DMS79 treated with DMSO at 0.1 percent for 48 hours (cell line): ENCODE results near the gene LILRB3.
"Not testable (repeated sequence)": the region's sequence is repeated elsewhere in the genome, so short reads cannot be mapped to it uniquely, and the experiment has no call there.

Source experiments
- DNase-seq: peaks from one replicate; lab custom pipeline; 2025; lab: John Stamatoyannopoulos, UW

LILRB3 gene

GRCh38 chr19:54222474-54223276 is at the start of gene LILRB3:
TSS of gene LILRB3 (minus strand) at chr19:54223007. CDS start at chr19:54222976, 31 bp downstream.
- DNase-seq: not testable (repeated sequence)

- DNase-seq: not testable (repeated sequence)
Observed at GRCh38 chr19:54272181-54272580, 49.4 kb upstream of the LILRB3 start.

- DNase-seq: not testable (repeated sequence)
Observed at GRCh38 chr19:54271587-54271986, 48.8 kb upstream of the LILRB3 start.

- no peak for DNase-seq
Observed at GRCh38 chr19:54271106-54271505, 48.3 kb upstream of the LILRB3 start.

- DNase-seq: no peak
Observed at GRCh38 chr19:54268936-54269335, 46.1 kb upstream of the LILRB3 start.

- DNase-seq: peak; percentile 32
Observed at GRCh38 chr19:54266133-54266532, 43.3 kb upstream of the LILRB3 start.

GRCh38 chr19:54262470-54262869 is 39.7 kb upstream of the LILRB3 start:
- no peak for DNase-seq

- no peak for DNase-seq
Observed at GRCh38 chr19:54262066-54262465, 39.3 kb upstream of the LILRB3 start.

- no peak for DNase-seq
Observed at GRCh38 chr19:54257116-54257480, 34.3 kb upstream of the LILRB3 start, which contains the start of gene LILRB5. TSS of gene LILRB5 (minus strand) at chr19:54257273. CDS start at chr19:54257193, 80 bp downstream.

GRCh38 chr19:54256250-54257115 is 33.7 kb upstream of the LILRB3 start:
- no peak for DNase-seq

- DNase-seq: no peak
Observed at GRCh38 chr19:54255105-54255775, 32.4 kb upstream of the LILRB3 start.

- DNase-seq: no peak
Observed at GRCh38 chr19:54254195-54254906, 31.5 kb upstream of the LILRB3 start.

- DNase-seq: no peak
Observed at GRCh38 chr19:54253331-54254194, 30.8 kb upstream of the LILRB3 start.

GRCh38 chr19:54252845-54253244 is 30.0 kb upstream of the LILRB3 start:
- no peak for DNase-seq

GRCh38 chr19:54252243-54252642 is 29.4 kb upstream of the LILRB3 start:
- DNase-seq: no peak

GRCh38 chr19:54248016-54248601 is 25.3 kb upstream of the LILRB3 start:
- DNase-seq: no peak

- no peak for DNase-seq
Observed at GRCh38 chr19:54247106-54247930, 24.5 kb upstream of the LILRB3 start.

- no peak for DNase-seq
Observed at GRCh38 chr19:54245936-54246335, 23.1 kb upstream of the LILRB3 start.

- DNase-seq: not testable (repeated sequence)
Observed at GRCh38 chr19:54243809-54244208, 21.0 kb upstream of the LILRB3 start.
